GM21447 (cell line): ENCODE results near the gene NR1H2.
"Not testable (repeated sequence)": the region's sequence is repeated elsewhere in the genome, so short reads cannot be mapped to it uniquely, and the experiment has no call there.

Experiments
- ATAC-seq: cut with Tn5 transposase; IDR thresholded peaks from one replicate; pipeline ENCODE4 v1.9.1; 2021; ENCODE audit not compliant: unreplicated experiment

NR1H2 gene

GRCh38 chr19:50344661-50345318 is 31.5 kb upstream of the NR1H2 start:
- ATAC-seq: no peak

DNA sequence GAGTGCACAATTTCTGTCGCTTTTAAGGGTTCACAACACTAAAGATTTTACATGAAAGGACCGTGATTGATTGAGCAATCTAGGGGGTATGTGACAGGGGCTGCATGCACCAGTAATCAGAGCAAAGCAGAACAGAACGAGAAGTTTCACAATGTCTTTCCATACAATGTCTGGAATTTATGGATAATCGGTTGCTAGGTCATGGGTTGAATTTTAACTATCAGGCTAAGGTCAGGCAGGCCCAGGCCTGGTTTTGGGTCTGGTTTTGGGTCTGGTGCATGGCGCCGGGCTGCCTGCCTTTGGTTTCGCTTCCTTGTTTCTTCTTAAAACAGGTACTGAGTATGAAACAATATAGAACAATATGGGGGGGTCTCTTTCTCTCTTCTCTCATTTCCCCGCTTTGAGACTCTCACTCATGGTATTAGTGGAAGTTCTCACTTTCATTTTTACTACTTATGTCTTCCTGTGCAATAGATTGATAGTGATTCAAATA is 29.1 kb upstream of the NR1H2 start:
- not testable (repeated sequence) for ATAC-seq

GRCh38 chr19:50349277-50350057 is 26.8 kb upstream of the NR1H2 start:
- no peak for ATAC-seq

GRCh38 chr19:50352242-50352641 is 24.0 kb upstream of the NR1H2 start:
- no peak for ATAC-seq

DNA sequence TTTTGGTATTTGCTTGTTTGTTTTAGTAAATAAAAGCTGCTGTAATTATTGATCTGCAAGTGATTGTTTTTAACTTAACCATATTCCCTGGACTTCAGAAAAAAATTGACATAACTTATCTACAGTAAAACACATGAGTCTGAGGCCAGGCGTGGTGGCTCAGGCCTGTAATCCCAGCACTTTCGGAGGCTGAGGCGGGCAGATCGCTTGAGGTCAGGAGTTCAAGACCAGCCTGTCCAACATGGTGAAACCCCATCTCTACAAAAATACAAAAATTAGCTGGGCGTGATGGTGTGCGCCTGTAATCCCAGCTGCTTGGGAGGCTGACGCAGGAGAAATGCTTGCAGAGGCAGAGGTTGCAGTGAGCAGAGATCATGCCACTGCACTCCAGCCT is 22.8 kb upstream of the NR1H2 start:
- not testable (repeated sequence) for ATAC-seq

DNA sequence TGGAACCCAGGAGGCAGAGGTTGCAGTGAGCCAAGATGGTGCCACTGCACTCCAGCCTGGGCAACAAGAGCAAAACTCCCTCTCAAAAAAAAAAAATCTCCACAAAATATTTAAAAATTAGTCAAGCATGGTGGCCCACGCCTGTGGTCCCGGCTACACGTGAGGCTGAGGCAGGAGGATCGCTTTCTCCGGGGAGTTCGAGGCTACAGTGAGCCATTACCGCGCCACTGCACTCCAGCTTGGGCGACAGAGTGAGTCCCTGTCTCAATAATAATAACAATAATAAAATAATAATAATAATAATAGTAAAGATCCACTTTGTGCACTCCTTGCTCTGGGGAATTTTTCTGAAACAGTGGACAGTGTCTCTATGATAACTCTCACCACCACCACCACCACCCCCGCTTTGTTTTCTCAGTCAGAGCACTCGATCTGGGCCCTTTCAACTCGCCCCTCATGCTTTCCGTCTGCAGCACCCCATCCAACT is 19.5 kb upstream of the NR1H2 start:
- ATAC-seq: no peak

GRCh38 chr19:50357178-50358100 is 18.8 kb upstream of the NR1H2 start:
- ATAC-seq: peak; percentile 48

DNA sequence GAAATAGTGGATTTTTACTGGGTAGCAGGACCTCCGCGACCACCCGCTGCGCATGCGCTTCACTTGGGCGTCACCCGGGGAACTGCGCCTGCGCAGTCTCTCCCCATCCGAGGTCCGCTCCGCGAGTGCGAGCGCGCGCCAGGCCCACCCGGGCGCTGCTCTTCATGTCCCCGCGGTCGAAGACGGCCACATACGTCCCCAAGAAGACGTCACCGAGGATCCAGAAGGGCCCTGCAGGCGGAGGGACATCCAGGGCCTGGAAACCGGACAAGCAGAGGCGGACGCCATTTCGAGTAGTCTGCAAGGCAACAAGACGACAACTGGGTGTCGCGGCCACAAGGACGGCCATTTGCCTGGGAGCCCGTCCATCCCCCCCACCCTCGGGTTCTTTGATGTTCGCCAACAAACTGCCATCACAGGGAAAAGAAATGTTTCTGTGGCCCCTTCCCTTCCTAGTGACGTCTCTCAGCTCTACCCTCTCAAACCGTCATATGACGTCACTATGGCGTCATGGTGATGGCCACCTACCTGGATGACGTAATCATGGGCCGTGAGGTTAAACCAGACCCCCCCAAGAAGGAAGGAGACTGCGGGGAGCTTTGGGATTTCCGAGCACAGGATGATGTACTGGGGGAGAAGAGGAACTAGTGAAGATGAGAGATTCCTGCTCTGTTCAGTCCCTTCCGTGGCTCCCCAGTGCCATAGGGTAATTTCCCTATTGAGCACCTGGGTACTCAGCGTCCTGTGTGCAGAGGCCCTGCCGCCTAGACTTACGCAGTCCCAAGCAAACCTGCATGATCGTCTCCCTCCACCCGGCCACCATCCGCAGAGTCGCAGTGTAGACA is 17.6 kb upstream of the NR1H2 start:
- no peak for ATAC-seq

DNA sequence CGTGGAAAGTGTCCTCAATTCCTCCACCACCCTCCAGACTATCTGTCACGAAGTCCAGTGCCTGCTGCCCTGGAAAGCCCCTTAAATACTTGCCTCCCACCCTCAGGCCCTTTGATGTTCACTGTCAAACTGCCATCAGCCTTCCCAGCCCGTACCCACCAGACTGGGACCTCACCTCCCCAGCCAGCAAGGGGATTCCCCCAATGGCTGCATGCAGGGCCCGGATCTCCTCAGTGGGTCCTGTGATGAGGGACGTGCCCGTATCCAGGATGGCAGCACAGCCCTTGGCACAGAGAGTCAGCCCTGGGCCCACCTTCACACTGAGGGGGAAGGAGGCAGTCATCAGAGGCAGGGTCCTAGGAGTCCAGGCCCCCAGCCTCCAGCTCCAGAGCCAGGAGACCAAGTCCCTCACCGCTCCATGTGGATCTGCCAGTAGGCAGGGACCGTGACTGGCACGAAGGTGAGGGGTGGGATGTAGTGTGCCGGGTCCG is 16.9 kb upstream of the NR1H2 start:
- ATAC-seq: no peak

DNA sequence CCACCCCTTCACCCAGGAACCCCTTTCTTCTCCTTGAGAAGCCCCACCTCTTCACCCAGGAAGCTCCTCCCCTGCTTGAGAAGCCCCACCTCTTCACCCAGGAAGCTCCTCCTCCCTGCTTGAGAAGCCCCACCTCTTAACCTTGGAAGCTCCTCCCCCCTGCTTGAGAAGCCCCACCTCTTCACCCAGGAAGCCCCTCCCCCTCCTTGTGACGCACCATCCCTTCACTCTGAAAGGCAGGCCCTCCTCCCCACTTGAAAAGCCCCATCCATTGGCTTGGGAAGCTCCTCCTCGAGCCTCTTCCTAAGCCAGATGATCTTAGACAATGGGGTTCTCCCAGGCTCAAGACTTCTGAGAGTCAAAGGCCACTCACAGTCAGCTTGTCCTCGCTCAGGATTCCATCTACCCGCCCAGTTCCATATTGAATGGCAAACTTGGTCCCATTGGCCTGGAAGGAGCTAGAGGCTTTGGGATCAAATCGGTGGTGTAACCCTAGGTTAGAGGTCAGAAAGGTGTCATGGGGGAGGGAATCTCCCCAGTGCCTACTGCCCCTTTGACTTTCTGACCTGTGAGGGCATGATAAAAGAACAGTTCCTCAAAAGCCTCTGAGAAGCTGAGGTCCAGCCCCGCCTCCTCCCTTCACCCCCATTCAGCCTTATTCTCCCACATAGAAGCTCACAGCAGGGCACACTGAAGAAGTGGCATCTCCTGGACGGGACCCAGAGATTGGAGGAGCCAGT is 14.8 kb upstream of the NR1H2 start:
- ATAC-seq: no peak

DNA sequence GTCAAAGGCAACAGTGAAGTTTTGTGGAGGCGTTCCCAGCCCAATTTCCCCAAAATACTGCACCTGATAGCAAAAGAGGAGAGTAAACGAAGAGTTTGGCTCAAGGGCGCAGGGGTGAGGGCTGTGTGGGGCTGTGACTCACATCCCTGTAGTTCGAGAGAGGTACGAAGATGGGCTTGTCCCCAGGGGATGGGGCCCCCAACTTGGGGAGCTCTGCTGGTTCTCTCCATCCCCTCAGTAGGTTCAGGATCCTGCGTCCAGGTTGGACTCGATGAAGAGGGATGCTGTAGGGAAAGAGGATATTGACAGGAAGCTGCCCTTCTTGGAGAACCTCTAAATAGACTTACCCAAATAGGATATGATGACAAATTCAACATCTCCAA is 14.2 kb upstream of the NR1H2 start:
- ATAC-seq: no peak

DNA sequence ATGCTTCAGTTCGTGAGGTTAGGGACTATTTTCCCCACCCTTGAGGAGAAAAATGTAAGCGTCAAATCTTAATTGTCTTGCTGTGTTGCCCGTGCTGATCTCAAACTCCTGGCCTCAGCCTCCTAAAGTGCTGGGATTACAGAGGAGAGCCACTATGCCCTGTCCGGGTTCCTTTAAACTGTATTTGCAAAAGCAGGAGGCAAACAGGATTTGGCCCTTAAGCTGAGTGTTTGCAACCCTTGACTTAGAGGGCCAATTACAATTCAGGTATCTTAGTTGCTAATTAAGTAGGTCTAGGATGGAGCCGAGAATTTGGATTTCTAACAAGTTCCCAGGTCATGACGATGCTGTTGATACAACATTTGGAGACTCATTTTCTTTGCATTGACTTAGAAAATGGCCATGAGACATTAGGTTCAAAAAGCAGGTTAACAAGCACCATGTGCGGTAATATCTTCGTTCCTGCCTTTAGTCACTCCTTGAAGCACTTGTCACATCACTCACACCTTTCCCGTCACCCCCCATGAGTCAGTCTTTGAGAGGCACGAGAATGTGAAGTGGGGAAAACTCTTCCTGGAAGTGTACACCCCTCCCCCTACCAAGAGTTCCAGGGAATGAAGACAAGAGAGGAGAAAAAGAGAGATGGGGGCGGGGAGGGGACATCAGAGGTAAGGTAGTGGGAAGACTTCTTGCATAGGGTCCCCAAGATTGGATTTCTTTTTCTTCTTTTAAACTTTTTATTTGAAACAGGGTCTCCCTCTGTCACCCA is 13.4 kb upstream of the NR1H2 start:
- ATAC-seq: no peak

DNA sequence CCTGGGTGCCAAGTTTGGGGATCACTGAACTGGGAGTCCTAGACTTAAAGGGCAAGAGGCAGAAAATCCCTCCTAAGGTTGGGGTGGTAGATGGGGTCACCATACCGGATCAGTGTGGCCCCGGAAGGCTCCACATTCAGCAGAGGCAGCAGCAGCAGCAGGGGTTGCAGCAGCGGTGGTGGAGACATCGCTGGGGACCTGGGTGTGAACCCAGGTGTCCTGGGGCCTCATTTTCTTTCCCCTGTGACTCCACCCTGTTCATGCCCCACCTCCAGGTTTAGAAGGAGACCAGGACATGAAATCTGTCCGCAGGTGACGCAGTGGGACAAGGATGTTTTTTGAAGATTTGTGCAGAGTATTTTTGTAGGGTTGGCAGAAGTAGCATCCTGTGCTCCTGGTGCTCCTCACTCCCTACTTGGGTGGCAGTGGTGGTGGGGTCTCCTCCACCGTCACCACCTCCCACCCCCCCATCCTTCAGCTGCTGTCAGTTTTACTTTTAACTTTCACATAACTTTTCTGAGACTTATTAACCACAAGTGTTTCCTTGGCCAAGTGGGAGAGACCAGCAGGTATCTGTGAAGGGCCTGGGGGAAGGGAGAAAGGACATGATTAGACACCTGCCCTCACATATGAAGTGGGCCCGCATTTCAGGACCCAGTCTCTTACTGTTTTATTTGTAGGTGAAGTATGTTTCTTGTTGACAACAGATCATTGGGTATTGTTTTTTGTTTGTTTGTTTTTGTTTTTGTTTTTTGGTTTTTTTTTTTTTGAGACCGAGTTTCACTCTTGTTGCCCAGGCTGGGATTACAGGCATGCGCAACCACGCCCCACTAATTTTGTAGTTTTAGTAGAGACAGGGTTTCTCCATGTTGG is 10.6 kb upstream of the NR1H2 start, which contains the start of gene NAPSA:
TSS of gene NAPSA (minus strand) at position 206 of the 873 bp plus-strand sequence. CDS start at position 188, 18 bp downstream.
- no peak for ATAC-seq

DNA sequence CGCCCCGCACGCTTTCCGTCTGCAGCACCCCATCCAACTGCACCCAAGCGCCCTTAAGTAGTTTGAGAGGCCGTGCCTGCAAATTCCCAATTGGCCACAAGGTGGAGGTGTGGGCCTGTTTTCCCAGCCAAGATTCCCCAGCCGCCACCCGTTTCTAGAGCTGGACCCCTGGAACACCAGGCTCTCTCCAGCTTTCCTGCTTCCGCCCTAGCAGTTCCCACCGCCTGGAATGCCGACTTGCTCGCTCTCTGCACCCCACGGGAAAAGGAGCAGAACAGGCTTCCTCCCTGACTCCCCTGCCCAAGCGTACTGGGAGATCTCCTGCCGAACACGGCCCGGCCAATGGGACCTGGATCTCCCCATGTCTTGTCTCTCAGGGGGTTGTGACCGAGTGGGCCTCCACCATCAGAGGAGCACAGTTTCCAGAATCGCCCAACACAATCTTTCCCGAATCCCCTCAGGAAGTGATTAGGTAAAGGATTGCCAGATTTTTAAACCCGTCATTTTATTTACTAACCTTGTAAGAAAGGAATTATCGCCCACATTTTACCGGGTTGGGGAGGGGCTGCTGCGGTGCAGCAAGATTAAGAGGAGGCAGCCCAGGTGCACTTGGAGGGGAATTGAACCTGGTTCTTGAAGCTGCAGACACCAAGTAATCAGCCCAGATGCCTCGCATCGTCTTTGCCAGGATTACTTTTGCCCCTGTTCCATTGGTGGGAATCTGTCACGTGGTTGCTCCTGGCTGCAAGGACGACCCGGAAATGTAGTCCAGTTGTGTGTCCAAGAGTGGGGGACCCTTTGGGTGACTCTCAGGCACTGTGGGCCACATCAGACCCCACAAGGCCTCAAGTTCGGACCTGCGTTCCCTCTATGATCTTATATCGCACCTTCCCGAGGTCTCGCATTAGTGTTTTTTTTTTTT is 7.3 kb upstream of the NR1H2 start:
- ATAC-seq: peak; percentile 47

GRCh38 chr19:50371914-50372475 is 4.3 kb upstream of the NR1H2 start:
- ATAC-seq: no peak

DNA sequence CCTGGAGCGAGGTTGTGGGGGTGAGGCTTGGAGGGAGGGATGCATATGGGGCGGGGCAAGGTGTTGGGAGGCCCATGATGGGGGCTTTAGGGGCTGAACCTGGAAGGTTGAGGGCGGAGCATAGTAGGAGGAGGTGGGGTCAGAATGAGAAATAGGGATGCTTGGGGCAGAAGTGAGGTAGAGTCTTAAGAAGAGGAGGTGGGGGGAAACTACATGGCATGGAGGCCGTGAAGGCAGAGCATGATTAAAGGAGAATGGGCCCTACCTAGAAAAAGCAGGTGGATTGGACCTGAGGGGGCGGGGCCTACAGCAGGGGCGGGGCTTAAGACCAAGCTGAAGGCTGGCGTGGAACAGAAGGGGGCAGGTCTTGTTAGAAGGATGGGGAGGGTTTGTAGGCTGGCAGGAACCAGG is 799 bp downstream of the NR1H2 start:
- peak; percentile 7 for ATAC-seq
